GM12875 (cell line): ENCODE data around the gene PRDM12.

Experiments used
- H3K4me3 ChIP-seq: one replicate; pipeline ENCODE4 v1.5.1; 2011; ENCODE audit warnings: low read depth, low read length, control low read depth
- TF ChIP-seq, protein P1 (sequence below): IDR thresholded peaks from 2 replicates; pipeline ENCODE4 v1.5.1; 2011; ENCODE audit warnings: low read depth, mild to moderate bottlenecking, control low read depth, inconsistent platforms, low read length, moderate library complexity, borderline replicate concordance; ENCODE audit not compliant: insufficient read depth

The PRDM12 gene

GRCh38 chr9:130662099-130662969 lies 2.1 kb upstream of the PRDM12 start:
- TF ChIP-seq, protein P1, sequence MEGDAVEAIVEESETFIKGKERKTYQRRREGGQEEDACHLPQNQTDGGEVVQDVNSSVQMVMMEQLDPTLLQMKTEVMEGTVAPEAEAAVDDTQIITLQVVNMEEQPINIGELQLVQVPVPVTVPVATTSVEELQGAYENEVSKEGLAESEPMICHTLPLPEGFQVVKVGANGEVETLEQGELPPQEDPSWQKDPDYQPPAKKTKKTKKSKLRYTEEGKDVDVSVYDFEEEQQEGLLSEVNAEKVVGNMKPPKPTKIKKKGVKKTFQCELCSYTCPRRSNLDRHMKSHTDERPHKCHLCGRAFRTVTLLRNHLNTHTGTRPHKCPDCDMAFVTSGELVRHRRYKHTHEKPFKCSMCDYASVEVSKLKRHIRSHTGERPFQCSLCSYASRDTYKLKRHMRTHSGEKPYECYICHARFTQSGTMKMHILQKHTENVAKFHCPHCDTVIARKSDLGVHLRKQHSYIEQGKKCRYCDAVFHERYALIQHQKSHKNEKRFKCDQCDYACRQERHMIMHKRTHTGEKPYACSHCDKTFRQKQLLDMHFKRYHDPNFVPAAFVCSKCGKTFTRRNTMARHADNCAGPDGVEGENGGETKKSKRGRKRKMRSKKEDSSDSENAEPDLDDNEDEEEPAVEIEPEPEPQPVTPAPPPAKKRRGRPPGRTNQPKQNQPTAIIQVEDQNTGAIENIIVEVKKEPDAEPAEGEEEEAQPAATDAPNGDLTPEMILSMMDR: no peak
- H3K4me3 ChIP-seq: no peak overlapping the region

DNA sequence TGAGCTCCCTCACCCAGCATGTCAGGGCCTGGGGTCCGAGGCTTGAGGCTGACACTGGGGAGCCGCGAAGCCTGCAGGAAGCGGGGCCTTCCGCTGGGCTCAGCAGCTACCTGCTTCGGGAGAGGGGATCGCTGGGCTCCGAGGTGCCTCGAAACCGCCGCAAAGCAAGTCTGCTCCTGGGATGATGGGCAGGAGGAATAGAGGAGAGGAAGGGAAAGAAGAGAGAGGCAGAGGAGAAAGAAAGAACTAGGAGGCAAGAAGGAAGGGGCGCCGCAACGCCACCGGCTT lies 1.5 kb upstream of the PRDM12 start:
- no peak overlapping the region for H3K4me3 ChIP-seq
- TF ChIP-seq, protein P1: no peak

- TF ChIP-seq, protein P1: no peak
- no peak overlapping the region for H3K4me3 ChIP-seq
These were observed 977 bp upstream of the PRDM12 start for GRCh38 chr9:130663258-130663976.

DNA sequence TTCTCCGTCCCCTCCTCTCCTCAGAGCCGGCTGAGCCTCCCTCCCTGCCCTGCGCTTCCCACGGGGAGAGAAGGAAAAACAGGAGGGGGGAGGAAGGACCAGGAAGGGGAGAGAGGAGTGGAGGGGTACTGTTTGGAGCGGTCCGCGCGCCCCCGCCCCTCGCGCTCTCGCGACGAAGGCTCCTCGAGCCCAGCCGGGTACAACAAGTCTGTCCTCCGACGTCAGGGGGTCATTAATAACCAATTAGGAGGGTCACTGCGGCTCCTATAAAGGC lies 480 bp upstream of the PRDM12 start:
- TF ChIP-seq, protein P1: no peak
- no peak overlapping the region for H3K4me3 ChIP-seq

GRCh38 chr9:130665029-130665430 lies 636 bp downstream of the PRDM12 start:
- TF ChIP-seq, protein P1: no peak
- H3K4me3 ChIP-seq: no peak overlapping the region

DNA sequence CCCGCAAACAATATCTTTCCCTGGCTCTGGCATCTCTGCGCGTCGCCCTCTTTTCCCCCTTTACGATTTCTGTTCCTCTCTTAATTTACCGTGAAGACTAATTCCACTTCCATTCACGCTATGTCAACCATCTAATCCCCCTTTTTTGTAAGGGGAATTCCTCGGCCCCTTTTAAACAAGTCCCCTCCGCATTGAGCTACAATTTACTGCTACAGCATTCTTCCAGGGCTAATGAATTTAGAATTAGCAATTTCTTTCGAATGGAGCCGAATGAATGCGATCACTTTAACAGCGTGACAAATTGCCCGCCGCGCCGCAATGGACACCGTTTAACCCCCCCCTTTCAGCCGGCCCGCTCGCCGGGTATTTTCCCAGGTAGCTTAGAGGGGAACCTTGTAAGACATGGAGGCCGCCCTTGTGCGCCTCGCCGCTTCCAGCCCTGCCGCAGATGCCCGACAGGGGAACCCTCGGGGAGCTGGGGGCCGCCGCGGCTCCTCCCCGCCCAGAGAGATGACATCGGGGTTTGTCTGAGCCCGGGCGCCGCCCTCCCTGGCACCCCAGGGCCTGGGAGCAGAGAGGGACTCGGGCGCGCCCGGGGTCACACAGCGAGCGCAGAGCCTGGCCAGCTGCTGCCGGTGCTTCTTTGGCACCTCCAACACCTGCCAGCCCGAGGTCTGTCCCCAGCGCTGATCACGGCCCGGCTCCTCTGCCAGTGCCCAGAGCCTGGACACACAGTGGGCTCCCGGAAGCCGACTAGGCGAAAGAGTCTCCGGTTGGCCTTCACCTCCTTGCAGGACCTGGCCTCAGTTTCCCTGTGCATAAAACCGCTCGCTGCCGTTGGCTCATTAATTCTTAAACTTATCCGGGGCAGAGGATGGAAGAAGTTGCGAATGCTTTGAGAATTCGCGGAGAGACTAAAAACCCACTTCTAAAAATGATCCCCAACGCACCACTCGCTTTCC lies 1.3 kb downstream of the PRDM12 start:
- TF ChIP-seq, protein P1: no peak
- H3K4me3 ChIP-seq: no peak overlapping the region
